NCI-H1417 treated with DMSO at 0.1 percent for 48 hours (cell line): Measurements from ENCODE around the gene BLZF1.
A peak's percentile ranks its signal among the peaks of the same experiment; 100 is the strongest.
"Not testable (repeated sequence)": the region's sequence is repeated elsewhere in the genome, so short reads cannot be mapped to it uniquely, and the experiment has no call there.

Experiments used
- DNase-seq: peaks from one replicate; lab custom pipeline; 2025; lab: John Stamatoyannopoulos, UW

The BLZF1 gene

DNA sequence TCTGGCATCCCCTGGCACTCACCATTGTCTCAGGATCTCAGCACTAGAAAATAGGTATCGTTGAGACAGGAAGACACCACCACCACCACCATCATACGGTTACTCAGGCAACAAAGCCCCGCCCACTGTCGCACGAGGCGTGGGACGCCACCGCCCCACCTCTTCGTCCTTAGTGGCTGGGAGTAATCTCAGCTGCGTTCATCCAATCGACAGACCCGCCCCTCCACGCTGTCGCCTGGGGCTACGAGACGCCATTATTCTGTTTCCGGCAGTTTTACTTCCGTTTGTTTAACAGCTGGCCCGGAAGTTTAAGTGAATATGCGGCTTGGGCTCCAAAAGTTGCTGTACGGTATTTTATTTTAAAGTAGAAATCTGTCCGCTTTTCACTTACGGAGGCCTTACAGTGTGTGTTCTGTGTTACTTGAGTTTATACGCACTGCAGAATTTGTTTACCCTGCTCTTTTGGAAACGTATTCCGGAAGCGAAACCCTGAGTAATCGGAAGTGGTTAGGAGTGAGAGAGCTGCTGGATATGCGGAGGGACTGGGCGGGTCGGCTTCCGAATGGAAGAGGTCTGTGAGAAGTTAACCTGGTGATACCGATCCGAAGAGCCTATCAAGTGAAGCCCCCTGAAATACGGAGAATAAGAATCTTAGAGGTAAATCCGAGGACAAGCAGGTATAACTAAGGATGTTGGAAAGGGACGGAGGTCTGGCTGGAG lies at the start of gene BLZF1, which contains the start of gene NME7:
Gene BLZF1, plus strand, starts transcription at position 510 of the 720 bp plus-strand sequence. CDS start 1,328 bp downstream, outside the sequence.
Gene NME7, minus strand, starts transcription at position 112 of the 720 bp plus-strand sequence. Its CDS starts 87 bp downstream, at position 25.
- peak; percentile 89 for DNase-seq

DNA sequence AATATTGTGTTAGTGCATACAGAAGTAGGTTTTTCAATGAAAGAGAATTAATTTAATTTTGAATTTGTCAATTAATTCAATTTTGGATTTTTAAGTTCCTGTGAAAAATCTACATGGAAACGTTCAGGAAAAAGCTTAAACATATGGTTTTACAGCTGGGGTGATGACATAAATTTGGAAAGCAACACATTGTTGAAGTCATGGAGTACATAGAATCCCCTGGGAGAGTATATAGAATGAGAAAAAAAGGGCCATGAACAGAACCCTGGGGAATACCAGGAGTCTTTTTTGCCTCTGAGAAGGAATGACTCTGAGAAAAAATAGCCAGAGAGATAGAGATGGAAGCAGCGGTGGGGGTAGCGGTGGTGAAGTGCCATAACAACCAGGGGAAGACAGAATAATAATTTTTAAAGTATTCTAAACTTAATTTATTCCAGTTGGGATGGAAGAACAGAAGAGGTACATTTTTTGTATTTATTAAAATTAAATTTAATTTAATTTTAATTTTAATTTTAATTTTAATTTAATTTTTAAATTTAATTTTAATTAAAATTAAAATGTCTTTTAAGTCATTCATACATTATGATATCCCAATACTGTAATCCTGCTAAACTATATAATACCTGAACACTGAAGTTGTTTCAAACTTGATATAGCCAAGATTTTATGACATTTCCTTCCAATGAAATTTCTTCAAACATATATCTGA lies 49.3 kb upstream of the BLZF1 start:
- no peak for DNase-seq

DNA sequence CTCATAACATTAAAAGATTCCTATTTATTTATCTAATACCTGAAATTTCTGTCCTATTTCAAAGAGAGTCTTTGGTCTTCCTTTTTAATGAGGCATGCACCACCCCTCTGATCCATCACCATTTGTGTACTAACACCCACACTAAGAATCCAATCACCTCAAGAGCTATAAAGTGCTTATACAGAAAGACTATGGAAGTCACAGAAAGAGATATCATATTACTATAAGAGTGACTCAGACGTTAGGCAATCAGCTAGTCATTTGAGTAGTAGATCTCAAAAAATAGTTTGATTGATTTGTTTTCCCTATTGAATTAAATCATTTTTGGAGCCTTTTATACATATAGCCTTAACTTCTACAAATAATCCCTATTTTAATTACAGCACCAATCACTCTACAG lies 46.5 kb upstream of the BLZF1 start:
- no peak for DNase-seq

- DNase-seq = no peak
Observed at GRCh38 chr1:169322138-169322537, 45.9 kb upstream of the BLZF1 start.

GRCh38 chr1:169325117-169325516 lies 42.9 kb upstream of the BLZF1 start:
- no peak for DNase-seq

DNA sequence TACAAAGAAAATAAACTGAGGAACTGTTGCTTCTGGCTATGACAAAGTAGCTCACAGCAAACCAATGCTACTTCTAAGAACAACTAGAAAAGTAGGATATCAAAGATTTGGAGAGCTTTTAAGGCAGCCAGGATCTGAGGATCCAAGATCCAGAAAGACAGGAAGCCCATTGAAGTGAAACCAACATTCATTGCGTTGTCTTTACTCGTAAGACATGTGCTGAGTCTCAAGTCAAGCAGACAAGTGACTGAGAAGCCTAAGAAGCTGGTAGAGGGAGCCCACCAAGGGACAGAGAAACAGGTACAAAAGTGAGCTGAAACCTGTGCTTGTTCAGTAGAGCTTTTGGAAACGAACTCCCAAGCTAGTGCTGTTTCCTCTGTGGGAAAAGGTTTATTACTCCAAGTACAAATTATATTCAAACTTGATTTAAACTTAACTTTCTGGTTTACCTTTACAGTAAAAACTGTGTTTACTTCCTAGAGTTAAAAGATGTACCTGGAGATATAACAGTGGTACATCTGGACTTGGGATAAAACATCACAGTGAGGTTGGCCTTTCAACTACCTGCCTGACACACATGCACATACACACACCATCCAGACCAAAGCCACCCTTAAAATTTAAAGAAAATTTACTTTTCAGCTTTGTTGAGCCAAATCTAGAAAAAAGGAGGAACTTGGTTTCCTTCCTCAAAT lies 41.6 kb upstream of the BLZF1 start:
- no peak for DNase-seq

DNA sequence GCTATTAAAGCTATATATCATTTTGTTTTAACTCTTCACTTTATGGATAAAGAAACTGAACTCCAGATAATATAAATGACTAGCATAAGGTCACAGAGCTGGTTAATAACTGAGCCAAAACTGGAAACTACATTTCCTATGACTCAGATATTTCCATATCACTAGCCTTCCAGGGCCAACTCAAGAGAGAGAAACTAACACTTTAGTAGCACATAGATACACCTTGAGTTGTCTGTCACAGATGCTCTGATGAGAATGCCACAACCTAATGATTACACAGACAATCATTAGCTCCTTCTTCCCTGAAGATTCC lies 41.1 kb upstream of the BLZF1 start:
- DNase-seq = no peak

- no peak for DNase-seq
Observed at GRCh38 chr1:169327875-169328274, 40.1 kb upstream of the BLZF1 start.

GRCh38 chr1:169329383-169329782 lies 38.6 kb upstream of the BLZF1 start:
- DNase-seq = no peak

DNA sequence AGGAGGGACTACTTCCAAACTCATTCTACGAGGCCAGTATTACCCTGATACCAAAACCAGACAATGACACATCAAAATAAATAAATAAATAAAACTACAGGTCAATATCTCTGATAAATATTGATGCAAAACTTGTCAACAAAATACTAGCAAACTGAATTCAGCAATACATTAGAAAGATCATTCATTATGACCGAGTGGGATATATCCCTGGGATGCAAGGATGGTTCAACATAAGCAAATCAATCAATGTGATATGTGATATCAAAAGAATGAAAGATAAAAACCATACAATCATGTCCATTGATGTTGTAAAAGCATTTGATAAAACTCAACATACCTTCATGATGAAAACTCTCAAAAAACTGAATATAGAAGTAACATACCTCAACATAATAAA lies 37.1 kb upstream of the BLZF1 start:
- DNase-seq = no peak

DNA sequence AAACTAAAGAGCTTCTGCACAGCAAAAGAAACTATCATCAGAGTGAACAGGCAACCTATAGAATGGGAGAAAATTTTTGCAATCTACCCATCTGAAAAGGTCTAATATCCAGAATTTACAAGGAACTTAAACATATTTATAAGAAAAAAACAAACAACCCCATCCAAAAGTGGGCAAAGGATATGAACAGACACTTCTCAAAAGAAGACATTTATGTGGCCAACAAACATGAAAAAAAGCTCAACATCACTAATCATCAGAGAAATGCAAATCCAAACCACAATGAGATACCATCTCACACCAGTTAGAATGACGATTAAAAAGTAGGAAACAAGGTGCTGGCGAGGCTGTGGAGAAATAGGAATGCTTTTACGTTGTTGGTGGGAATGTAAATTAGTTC lies 33.3 kb upstream of the BLZF1 start:
- not testable (repeated sequence) for DNase-seq

GRCh38 chr1:169336947-169337715 lies 30.9 kb upstream of the BLZF1 start:
- not testable (repeated sequence) for DNase-seq

GRCh38 chr1:169338617-169339016 lies 29.4 kb upstream of the BLZF1 start:
- DNase-seq = no peak

DNA sequence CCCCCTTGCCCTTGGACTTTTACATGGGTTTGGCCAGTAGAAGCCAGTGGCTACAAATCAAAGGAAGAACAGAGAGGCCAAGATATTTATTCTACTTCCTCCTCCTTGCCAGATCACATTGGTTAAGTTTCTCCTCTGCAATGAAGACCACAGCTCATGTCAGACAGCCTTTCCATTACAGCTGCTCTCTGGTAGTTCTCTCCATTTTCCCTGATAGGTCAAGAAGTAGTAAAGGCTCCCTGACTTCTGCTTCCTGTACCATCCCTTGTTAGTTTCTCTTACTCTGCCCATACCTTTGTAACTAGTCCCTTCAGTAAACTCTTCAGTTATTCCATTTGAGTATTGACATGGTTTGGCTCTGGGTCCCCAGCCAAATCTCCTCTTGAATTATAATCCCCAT lies 28.2 kb upstream of the BLZF1 start:
- no peak for DNase-seq

DNA sequence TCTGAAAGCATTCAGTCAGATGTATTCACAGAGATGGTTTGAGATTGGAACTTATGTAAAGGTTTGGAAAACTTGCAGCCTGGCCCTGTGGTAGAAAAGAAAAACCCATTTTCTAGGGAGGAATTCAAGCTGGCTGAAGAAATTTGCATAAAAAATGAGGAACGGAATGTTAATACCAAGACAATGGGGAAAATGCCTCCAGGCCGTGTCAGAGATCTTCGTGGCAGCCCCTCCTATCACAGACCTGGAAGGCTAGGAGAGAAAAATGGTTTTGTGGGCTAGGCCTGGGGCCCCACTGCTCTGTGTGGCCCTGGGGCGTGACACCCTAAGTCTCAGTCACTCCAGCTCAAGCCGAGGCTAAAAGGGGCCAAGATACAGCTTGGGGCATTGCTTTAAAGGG lies 27.1 kb upstream of the BLZF1 start:
- DNase-seq = no peak

DNA sequence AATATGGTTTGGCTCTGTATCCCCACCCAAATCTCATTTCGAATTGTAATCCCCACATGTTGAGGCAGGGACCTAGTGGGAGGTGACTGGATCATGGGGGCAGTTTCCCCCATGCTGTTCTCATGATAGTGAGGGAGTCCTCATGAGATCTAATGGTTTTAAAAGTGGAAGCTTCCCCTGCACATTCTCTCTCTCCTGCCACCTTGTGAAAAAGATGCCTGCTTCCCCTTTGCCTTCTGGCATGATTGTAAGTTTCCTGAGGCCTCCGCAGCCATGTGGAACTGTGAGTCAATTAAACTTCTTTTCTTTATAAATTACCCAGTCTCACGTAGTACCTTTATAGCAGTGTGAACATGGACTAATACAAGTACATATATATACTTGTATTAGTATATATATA lies 25.9 kb upstream of the BLZF1 start:
- not testable (repeated sequence) for DNase-seq

DNA sequence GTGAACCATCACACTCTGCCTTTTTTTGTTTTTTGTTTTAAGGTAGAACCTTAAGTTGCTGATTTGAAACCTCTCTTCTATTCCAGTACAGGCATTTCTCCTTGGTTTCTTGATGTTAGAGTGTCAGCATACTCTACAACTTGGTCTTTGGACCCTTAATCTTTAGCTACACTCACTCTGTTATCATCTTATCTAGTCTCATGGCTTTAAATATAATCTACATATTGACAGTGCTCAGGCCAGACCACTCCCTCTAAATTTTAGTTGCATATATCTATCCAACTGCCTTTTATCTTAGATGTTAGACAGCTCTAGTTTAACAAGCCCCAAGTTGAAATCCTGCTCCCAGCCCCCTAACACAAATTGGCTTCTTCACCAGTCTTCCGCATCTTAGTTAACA lies 22.5 kb upstream of the BLZF1 start:
- no peak for DNase-seq

DNA sequence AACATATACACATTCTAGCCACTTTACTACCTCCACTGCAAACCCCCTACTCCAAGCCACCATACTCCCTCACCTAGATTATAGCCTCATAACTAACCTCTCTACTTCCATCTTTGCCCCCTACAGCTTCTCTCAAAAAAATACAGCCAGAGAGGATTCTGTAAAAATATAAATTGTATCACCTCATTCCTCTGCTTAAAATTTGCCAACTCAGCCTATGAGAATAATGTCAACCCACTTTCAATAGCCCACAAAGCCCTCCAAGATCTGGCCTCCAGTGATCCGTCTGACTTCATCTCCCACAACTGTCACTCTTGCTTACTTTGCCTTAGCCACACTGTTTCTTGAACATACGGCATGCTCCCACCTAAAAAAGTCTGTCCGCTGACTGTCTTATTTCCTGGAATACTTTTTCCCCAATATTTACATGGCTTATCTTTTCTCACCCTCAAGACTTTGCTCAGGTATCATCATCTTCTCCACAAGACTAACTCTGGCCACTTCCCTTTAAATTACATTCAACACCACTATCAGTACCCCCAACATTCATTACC lies 21.9 kb upstream of the BLZF1 start:
- no peak for DNase-seq

DNA sequence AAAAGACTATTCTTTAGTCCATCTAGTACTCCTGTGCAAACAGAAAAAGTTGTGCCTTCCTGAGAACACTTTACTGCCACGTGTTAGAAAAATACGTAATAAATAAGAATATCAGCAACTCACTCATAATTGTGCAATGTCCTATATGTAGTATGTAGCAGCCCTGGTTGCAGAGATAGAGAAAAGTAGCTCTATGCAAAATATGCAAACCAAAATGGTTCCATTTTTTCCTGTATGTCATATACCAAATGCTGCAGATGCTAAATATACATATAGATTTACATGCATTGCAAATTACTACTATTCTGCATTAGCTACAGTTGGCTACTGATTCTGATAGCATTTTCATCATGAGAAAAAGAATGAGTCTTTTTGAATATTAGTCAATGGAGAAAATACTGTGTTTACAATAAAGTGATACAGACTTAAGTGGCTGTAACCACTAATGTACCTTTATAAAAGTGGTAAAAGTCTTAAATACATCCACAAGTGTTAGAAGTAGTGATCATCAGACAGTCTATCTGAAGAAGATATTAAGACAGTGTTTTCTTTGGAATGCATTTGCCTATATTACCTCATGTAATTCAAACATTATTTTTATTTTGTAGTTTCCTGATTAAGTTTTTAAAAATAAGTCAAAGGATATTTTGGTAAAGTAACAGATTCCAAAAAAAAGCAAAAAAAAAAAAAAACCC lies 20.2 kb upstream of the BLZF1 start:
- DNase-seq = no peak

GRCh38 chr1:169348383-169349036 lies 19.5 kb upstream of the BLZF1 start:
- DNase-seq = peak; percentile 7

DNA sequence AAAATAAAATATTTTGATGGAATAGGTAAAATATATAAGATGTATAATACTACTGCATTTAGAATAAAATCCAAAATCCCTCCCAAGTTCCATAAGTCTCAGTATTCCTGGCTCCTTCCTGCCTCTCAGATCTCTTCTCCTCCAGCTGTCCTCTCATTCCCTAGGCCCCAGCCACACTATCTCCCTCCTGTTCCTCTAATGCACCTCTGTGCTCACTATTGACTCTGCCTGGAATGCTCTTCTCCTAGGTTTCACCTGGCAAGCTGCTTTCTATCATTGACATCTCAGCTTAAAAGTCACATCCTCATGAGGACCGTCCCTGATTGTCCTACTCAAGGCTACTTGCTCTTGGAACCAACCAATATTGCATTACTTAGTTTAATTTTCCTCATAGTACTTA lies 7.6 kb upstream of the BLZF1 start:
- no peak for DNase-seq
